ENCODE measurements around the gene KLHDC8A. TPM values are rescaled to one million over a fixed set of nuclear protein-coding genes. Genes with fewer than 3 reads are reported as not detected.

The KLHDC8A gene
- total RNA-seq, 1 experiment from 2014 or later: 0.49 TPM

GRCh38 chr1:205301842-205302588 lies 54.7 kb downstream of the KLHDC8A start:
- no TSS peak for BruUV-seq (replicated peaks)
- ChIA-PET POLR2A (interaction anchor here (1.4 kb wide), 1 partner anchor 31 kb away, joined by 3 read pairs; no protein-coding TSS in a partner anchor), CTCF (no interaction called here), RAD21 (ENCODE audit: low non-redundant PET in 1 of 2, low total read pairs in 2 of 2, uncharacterized antibody in 2 of 2, unreplicated experiment in 2 of 2) (interaction anchor here in 1 of 2 experiments (1.9 kb wide), 1 partner anchor 16 kb away, joined by 7 read pairs; no protein-coding TSS in a partner anchor)
- Histone ChIP-seq H2AFZ (ENCODE audit: low read depth, low read length, poor library complexity, severe bottlenecking) (no peak overlapping the region), H3K9ac (ENCODE audit: low read length) (peak overlapping the region; percentile 66), H3K4me3 (replicated peaks in 1 of 2; ENCODE audit: low read depth in 1 of 2, low read length in 2 of 2) (peak overlapping the region in 1 of 2 experiments; percentile 48; a peak in 2 of 4 replicates), H3K27me3 (ENCODE audit: insufficient read depth, low read length) (no peaks in the 10 kb centered on the region), H3K79me2 (ENCODE audit: insufficient read depth, low read length) (no peaks in the 10 kb centered on the region), H4K20me1 (ENCODE audit: insufficient read depth) (no peaks in the 10 kb centered on the region), H3K4me2 (ENCODE audit: low read length) (peak overlapping the region; percentile 87), H3K36me3 (ENCODE audit: control insufficient read depth in 1 of 2, insufficient read depth in 2 of 2, low read length in 2 of 2) (0 out of 4 replicates have a peak, but pooled peaks cover 2 to 4% of the 10 kb centered on the region in 2 experiments), H3K4me1 (ENCODE audit: control insufficient read depth in 1 of 2, insufficient read depth in 2 of 2, low read length in 2 of 2) (peaks cover 48 to 63% of the 10 kb centered on the region in 2 experiments), H3K9me3 (ENCODE audit: control insufficient read depth in 1 of 2, insufficient read depth in 1 of 2, low read depth in 1 of 2, low read length in 2 of 2) (no peaks in the 10 kb centered on the region), H3K9me2 (ENCODE audit: insufficient read depth) (no peaks in the 10 kb centered on the region), H3K27ac (ENCODE audit: low read depth, low read length) (peak overlapping the region; percentile 74)
- intact Hi-C loops (cut with micrococcal nuclease): no loop called here
- no peak for ATAC-seq
- DNase-seq (ENCODE audit: low read depth, low spot score): no peak
- TF ChIP-seq CEBPB (IDR thresholded peaks at IDR 0.05; ENCODE audit: low read depth) (no peak), MAX (IDR thresholded peaks at IDR 0.05) (no peak), SRF (IDR thresholded peaks at IDR 0.05; ENCODE audit: low read depth) (no peak), FOSL1 (IDR thresholded peaks at IDR 0.05; ENCODE audit: low read depth) (no peak), SP1 (IDR thresholded peaks at IDR 0.05; ENCODE audit: low read depth) (no peak), POLR2AphosphoS5 (IDR thresholded peaks at IDR 0.05; ENCODE audit: low read depth, low read length) (no peak), YY1 (IDR thresholded peaks at IDR 0.05; ENCODE audit: extremely low read depth, insufficient replicate concordance, low read depth, low read length) (no peak), REST (IDR thresholded peaks at IDR 0.05; ENCODE audit: low read depth) (no peak), POLR2A (IDR thresholded peaks at IDR 0.05; ENCODE audit: borderline replicate concordance, extremely low read depth, insufficient read depth, insufficient read length) (no peak), ELF1 (IDR thresholded peaks at IDR 0.05; ENCODE audit: borderline replicate concordance, low read depth) (no peak), CBX3 (IDR thresholded peaks at IDR 0.05; ENCODE audit: low read depth) (no peak), EZH2phosphoT487 (IDR thresholded peaks at IDR 0.05; ENCODE audit: borderline replicate concordance) (no peak), TCF7L2 (IDR thresholded peaks at IDR 0.05; ENCODE audit: borderline replicate concordance, extremely low read depth, insufficient read depth, insufficient read length) (no peak), ZBTB33 (IDR thresholded peaks at IDR 0.05; ENCODE audit: extremely low read depth, insufficient replicate concordance, low read length) (no peak), EGR1 (IDR thresholded peaks at IDR 0.05; ENCODE audit: low read depth) (no peak), CTCF (IDR thresholded peaks at IDR 0.05 in 2 of 3, conservative IDR thresholded peaks at IDR 0.05 in 1 of 3; ENCODE audit: borderline replicate concordance in 1 of 3, insufficient read depth in 1 of 3, low read depth in 2 of 3, low read length in 2 of 3) (no peak), ZNF274 (IDR thresholded peaks at IDR 0.05; ENCODE audit: low read depth, low read length) (no peak), RAD21 (IDR thresholded peaks at IDR 0.05; ENCODE audit: low read depth) (no peak)
- TF ChIP-seq, protein P1, sequence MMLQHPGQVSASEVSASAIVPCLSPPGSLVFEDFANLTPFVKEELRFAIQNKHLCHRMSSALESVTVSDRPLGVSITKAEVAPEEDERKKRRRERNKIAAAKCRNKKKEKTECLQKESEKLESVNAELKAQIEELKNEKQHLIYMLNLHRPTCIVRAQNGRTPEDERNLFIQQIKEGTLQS (IDR thresholded peaks at IDR 0.05): no peak
